ENCODE data around the gene NUP54.

The NUP54 gene

GRCh38 chr4:76078033-76078613, 70.1 kb downstream of the NUP54 start:
- intact Hi-C loops (cut with DNase I) = no loop called here
- no peak for DNase-seq

GRCh38 chr4:76074993-76075600, 73.1 kb downstream of the NUP54 start:
- no peak for DNase-seq
- intact Hi-C loops (cut with DNase I) = no loop called here

GRCh38 chr4:76074468-76074867, 73.7 kb downstream of the NUP54 start, which contains the start of gene ART3:
ART3 (plus strand) TSS chr4:76074709; CDS start chr4:76075890, 1,181 bp downstream.
- no peak for DNase-seq
- intact Hi-C loops (cut with DNase I) = no loop called here

GRCh38 chr4:76072760-76073159, 75.4 kb downstream of the NUP54 start:
- intact Hi-C loops (cut with DNase I) = no loop called here
- DNase-seq = no peak

- DNase-seq = peak in 9 of 10 donors; percentile 31 to 93 (median 71)
- intact Hi-C loops (cut with DNase I) = loop anchor here (1.0 to 5.0 kb wide), 2 partner anchors 71 to 150 kb away; no protein-coding TSS in a partner anchor
These were observed 80.4 kb downstream of the NUP54 start for GRCh38 chr4:76067652-76068286.

- intact Hi-C loops (cut with DNase I) = loop anchor here (5.0 kb wide), 1 partner anchor 149 kb away; no protein-coding TSS in a partner anchor
- DNase-seq = peak in 1 of 10 donors; percentile 72
These were observed 81.7 kb downstream of the NUP54 start for GRCh38 chr4:76066546-76066945.

All from posterior cingulate gyrus (tissue), 11 donors.